HEK293 (cell line): ENCODE results near the gene IPCEF1.

ENCODE experiments used
- CTCF ChIA-PET: fragments of 350-600 bp; formaldehyde crosslinking; extraction: SDS; loops from one replicate; lab custom pipeline; 2021; ENCODE audit warnings: antibody characterized with exemption; lab: Yijun Ruan, JAX
- POLR2A ChIA-PET: fragments of 300-600 bp; formaldehyde crosslinking; extraction: SDS; loops from one replicate; lab custom pipeline; 2020; ENCODE audit warnings: antibody characterized with exemption, inconsistent platforms; lab: Yijun Ruan, JAX
- H3K27ac ChIP-seq: fragments of 200-500 bp; sonication (Bioruptor generic); 2 replicates; pipeline ENCODE4 v1.5.1; 2014; ENCODE audit warnings: low read depth, low read length, control low read depth, inconsistent platforms; ENCODE audit errors: extremely low read depth
- H3K36me3 ChIP-seq, 2 experiments: fragments of 200-500 bp in 1 of 2; sonication (Bioruptor generic) in 1 of 2; 1 replicate in 1 of 2; 2 replicates in 1 of 2; pipeline ENCODE4 v1.5.1; 2014 to 2017; ENCODE audit warnings: inconsistent platforms in 2 of 2, low read length in 2 of 2; ENCODE audit not compliant: control insufficient read depth in 2 of 2, insufficient read depth in 1 of 2
- H3K4me1 ChIP-seq: fragments of 200-500 bp; sonication (Bioruptor generic); 2 replicates; pipeline ENCODE4 v1.5.1; 2014; ENCODE audit warnings: mild to moderate bottlenecking, low read length, inconsistent platforms; ENCODE audit not compliant: control insufficient read depth, insufficient read depth
- H3K4me3 ChIP-seq: 2 replicates; pipeline ENCODE4 v1.5.1; 2011; ENCODE audit warnings: low read depth, mild to moderate bottlenecking, control low read depth, low read length, moderate library complexity
- H3K9me3 ChIP-seq: fragments of 200-500 bp; sonication (Bioruptor generic); 2 replicates; pipeline ENCODE4 v1.5.1; 2014; ENCODE audit warnings: low read depth, low read length, inconsistent platforms; ENCODE audit not compliant: control insufficient read depth, insufficient read depth
- HOXA7 ChIP-seq: sonication (generic); formaldehyde crosslinking; IDR thresholded peaks from 2 replicates; pipeline ENCODE4 v1.8.1; 2022; ENCODE audit warnings: missing genetic modification reagents, borderline replicate concordance
- KLF7 ChIP-seq: fragments of 450-650 bp; formaldehyde crosslinking; IDR thresholded peaks from 2 replicates; pipeline ENCODE4 v1.5.1; 2016; ENCODE audit warnings: missing biosample characterization, missing genetic modification characterization, borderline replicate concordance
- SP7 ChIP-seq: fragments of 450-650 bp; formaldehyde crosslinking; IDR thresholded peaks from 2 replicates; pipeline ENCODE4 v1.5.1; 2016; ENCODE audit warnings: missing biosample characterization, missing genetic modification characterization
- ZBTB7A ChIP-seq: fragments of 450-650 bp; formaldehyde crosslinking; IDR thresholded peaks from 2 replicates; pipeline ENCODE4 v1.5.1; 2016; ENCODE audit warnings: low read depth, missing biosample characterization, missing genetic modification characterization
- ZEB2 ChIP-seq: fragments of 450-650 bp; formaldehyde crosslinking; IDR thresholded peaks from 2 replicates; pipeline ENCODE4 v1.5.1; 2016; ENCODE audit warnings: missing biosample characterization, missing genetic modification characterization
- ZNF529 ChIP-seq: fragments of 450-650 bp; formaldehyde crosslinking; IDR thresholded peaks from 2 replicates; pipeline ENCODE4 v1.5.1; 2017; ENCODE audit warnings: missing genetic modification characterization, missing biosample characterization; ENCODE audit not compliant: insufficient replicate concordance
- ZNF692 ChIP-seq: fragments of 450-650 bp; formaldehyde crosslinking; IDR thresholded peaks from 2 replicates; pipeline ENCODE4 v1.5.1; 2016; ENCODE audit warnings: missing biosample characterization, missing genetic modification characterization
- ZSCAN30 ChIP-seq: fragments of 450-650 bp; IDR thresholded peaks from 2 replicates; pipeline ENCODE4 v1.5.1; 2018; ENCODE audit warnings: missing biosample characterization, mild to moderate bottlenecking, missing genetic modification characterization, moderate library complexity
- TF ChIP-seq, protein P1 (sequence below): fragments of 450-650 bp; formaldehyde crosslinking; IDR thresholded peaks from 2 replicates; pipeline ENCODE4 v1.5.1; 2016; ENCODE audit warnings: missing biosample characterization, missing genetic modification characterization, borderline replicate concordance
- TF ChIP-seq, protein P2 (sequence below): fragments of 450-650 bp; IDR thresholded peaks from 2 replicates; pipeline ENCODE4 v1.5.1; 2018; ENCODE audit warnings: missing biosample characterization, mild to moderate bottlenecking, missing genetic modification characterization
- TF ChIP-seq, protein P3 (sequence below): fragments of 450-650 bp; formaldehyde crosslinking; IDR thresholded peaks from 2 replicates; pipeline ENCODE4; 2016; ENCODE audit warnings: missing biosample characterization, missing genetic modification characterization

Gene IPCEF1

DNA sequence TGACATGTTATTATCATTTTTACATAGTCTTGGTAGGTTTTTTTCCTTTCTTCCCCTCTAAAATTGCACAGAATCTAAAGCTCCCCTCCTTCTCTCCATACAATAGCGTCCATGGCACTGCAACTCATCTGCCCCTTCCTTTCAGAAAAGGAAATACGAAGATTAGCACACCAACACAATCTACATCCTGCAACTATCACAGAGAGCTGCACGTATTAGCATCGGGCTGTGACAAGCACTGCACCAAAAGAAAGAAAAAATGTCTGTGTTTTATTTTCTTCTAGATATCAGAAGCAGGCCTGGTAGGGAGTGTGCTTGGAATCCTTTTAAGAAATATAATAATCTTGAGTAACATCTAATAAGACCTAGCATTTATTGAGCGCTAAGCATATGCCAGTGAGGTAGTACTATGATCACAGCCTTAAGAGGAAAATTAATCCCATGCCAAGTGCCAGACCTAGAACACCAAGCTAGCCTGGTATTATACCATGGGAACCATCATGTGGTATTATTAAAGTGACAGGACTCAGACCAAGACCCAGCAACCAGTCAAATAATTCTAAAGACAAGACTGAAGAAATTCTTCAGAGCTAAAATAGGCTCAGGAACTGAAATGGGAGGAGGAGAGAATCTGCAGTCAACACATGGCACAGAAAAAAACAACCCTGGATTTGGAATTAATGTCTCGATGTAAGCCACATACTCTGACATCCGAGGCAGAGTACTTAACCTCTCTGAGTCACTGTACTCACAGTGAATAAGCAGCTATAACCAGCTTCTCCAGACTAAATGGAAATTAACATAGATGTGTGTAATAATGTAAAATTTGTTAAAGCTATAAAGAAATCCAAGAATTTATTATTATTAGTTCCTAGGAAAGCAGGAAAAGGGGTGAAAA lies 124.3 kb downstream of the IPCEF1 start:
- H3K9me3 ChIP-seq = no peaks in the 10 kb centered on the region
- ChIA-PET CTCF (interaction anchor here (0.9 to 1.0 kb wide), 2 partner anchors 45 to 77 kb away, joined by 3 read pairs; no protein-coding TSS in a partner anchor), POLR2A (interaction anchor here (0.7 kb wide), 1 partner anchor 20 kb away, joined by 3 read pairs; no protein-coding TSS in a partner anchor)
- no peak overlapping the region for H3K4me3 ChIP-seq
- H3K36me3 ChIP-seq = no peaks in the 10 kb centered on the region
- no peak for TF ChIP-seq HOXA7 (CRISPR knock-in tag)
- TF ChIP-seq KLF7 (tag by site-specific recombination) = no peak
- TF ChIP-seq ZEB2 (tag by site-specific recombination) = no peak
- TF ChIP-seq, protein P1, sequence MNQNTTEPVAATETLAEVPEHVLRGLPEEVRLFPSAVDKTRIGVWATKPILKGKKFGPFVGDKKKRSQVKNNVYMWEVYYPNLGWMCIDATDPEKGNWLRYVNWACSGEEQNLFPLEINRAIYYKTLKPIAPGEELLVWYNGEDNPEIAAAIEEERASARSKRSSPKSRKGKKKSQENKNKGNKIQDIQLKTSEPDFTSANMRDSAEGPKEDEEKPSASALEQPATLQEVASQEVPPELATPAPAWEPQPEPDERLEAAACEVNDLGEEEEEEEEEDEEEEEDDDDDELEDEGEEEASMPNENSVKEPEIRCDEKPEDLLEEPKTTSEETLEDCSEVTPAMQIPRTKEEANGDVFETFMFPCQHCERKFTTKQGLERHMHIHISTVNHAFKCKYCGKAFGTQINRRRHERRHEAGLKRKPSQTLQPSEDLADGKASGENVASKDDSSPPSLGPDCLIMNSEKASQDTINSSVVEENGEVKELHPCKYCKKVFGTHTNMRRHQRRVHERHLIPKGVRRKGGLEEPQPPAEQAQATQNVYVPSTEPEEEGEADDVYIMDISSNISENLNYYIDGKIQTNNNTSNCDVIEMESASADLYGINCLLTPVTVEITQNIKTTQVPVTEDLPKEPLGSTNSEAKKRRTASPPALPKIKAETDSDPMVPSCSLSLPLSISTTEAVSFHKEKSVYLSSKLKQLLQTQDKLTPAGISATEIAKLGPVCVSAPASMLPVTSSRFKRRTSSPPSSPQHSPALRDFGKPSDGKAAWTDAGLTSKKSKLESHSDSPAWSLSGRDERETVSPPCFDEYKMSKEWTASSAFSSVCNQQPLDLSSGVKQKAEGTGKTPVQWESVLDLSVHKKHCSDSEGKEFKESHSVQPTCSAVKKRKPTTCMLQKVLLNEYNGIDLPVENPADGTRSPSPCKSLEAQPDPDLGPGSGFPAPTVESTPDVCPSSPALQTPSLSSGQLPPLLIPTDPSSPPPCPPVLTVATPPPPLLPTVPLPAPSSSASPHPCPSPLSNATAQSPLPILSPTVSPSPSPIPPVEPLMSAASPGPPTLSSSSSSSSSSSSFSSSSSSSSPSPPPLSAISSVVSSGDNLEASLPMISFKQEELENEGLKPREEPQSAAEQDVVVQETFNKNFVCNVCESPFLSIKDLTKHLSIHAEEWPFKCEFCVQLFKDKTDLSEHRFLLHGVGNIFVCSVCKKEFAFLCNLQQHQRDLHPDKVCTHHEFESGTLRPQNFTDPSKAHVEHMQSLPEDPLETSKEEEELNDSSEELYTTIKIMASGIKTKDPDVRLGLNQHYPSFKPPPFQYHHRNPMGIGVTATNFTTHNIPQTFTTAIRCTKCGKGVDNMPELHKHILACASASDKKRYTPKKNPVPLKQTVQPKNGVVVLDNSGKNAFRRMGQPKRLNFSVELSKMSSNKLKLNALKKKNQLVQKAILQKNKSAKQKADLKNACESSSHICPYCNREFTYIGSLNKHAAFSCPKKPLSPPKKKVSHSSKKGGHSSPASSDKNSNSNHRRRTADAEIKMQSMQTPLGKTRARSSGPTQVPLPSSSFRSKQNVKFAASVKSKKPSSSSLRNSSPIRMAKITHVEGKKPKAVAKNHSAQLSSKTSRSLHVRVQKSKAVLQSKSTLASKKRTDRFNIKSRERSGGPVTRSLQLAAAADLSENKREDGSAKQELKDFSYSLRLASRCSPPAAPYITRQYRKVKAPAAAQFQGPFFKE (tag by site-specific recombination) = no peak
- no peak for TF ChIP-seq ZNF692
- TF ChIP-seq, protein P2, sequence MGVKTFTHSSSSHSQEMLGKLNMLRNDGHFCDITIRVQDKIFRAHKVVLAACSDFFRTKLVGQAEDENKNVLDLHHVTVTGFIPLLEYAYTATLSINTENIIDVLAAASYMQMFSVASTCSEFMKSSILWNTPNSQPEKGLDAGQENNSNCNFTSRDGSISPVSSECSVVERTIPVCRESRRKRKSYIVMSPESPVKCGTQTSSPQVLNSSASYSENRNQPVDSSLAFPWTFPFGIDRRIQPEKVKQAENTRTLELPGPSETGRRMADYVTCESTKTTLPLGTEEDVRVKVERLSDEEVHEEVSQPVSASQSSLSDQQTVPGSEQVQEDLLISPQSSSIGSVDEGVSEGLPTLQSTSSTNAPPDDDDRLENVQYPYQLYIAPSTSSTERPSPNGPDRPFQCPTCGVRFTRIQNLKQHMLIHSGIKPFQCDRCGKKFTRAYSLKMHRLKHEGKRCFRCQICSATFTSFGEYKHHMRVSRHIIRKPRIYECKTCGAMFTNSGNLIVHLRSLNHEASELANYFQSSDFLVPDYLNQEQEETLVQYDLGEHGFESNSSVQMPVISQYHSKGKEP (tag by site-specific recombination) = no peak
- no peak for TF ChIP-seq ZNF529 (tag by site-specific recombination)
- no peak for TF ChIP-seq ZSCAN30
- no peak for TF ChIP-seq ZBTB7A (tag by site-specific recombination)
- H3K4me1 ChIP-seq = no peaks in the 10 kb centered on the region
- H3K27ac ChIP-seq = no peak overlapping the region

- Histone ChIP-seq H3K36me3 (no peaks in the 10 kb centered on the region), H3K9me3 (no peaks in the 10 kb centered on the region), H3K4me1 (no peaks in the 10 kb centered on the region), H3K4me3 (no peak overlapping the region), H3K27ac (no peak overlapping the region)
- CTCF ChIA-PET = no interaction called here
- TF ChIP-seq, protein P3, sequence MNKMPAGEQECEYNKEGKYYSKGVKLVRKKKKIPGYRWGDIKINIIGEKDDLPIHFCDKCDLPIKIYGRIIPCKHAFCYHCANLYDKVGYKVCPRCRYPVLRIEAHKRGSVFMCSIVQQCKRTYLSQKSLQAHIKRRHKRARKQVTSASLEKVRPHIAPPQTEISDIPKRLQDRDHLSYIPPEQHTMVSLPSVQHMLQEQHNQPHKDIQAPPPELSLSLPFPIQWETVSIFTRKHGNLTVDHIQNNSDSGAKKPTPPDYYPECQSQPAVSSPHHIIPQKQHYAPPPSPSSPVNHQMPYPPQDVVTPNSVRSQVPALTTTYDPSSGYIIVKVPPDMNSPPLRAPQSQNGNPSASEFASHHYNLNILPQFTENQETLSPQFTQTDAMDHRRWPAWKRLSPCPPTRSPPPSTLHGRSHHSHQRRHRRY (tag by site-specific recombination) = no peak
- no peak for TF ChIP-seq SP7
- POLR2A ChIA-PET = no interaction called here
These were observed 125.5 kb downstream of the IPCEF1 start for GRCh38 chr6:154230910-154231595.
